Measurements from ENCODE around the gene SERP2. TPM values are rescaled to one million over a fixed set of nuclear protein-coding genes. Genes with fewer than 3 reads are reported as not detected.

SERP2 gene
- polyA plus RNA-seq, 2 of the 4 experiments (the other 2 are of a cell fraction): not detected

GRCh38 chr13:44389876-44390275 lies 16.3 kb downstream of the SERP2 start:
- CTCF ChIA-PET: no interaction called here
- H3K4me2 ChIP-seq: no peak overlapping the region
- no peak overlapping the region for H3K27ac ChIP-seq
- H3K9me3 ChIP-seq: no peaks in the 10 kb centered on the region
- no peaks in the 10 kb centered on the region for H3K4me1 ChIP-seq
- TF ChIP-seq POLR2A (IDR thresholded peaks at IDR 0.05; ENCODE audit: low read length) (no peak), FOSL2 (IDR thresholded peaks at IDR 0.05) (no peak), FOSL2 (CRISPR knock-in tag; IDR thresholded peaks at IDR 0.05) (no peak), SMC3 (IDR thresholded peaks at IDR 0.05) (no peak), HOXB5 (CRISPR knock-in tag; IDR thresholded peaks at IDR 0.05) (no peak), MAZ (IDR thresholded peaks at IDR 0.05; ENCODE audit: borderline replicate concordance, low read depth, low read length) (no peak), RNF2 (IDR thresholded peaks at IDR 0.05; ENCODE audit: borderline replicate concordance, low read depth) (no peak), HOXB13 (CRISPR knock-in tag; IDR thresholded peaks at IDR 0.05; ENCODE audit: low read depth) (no peak), JUNB (IDR thresholded peaks at IDR 0.05) (no peak), ZNF302 (CRISPR knock-in tag; IDR thresholded peaks at IDR 0.05) (no peak)
- TF ChIP-seq, protein P1, sequence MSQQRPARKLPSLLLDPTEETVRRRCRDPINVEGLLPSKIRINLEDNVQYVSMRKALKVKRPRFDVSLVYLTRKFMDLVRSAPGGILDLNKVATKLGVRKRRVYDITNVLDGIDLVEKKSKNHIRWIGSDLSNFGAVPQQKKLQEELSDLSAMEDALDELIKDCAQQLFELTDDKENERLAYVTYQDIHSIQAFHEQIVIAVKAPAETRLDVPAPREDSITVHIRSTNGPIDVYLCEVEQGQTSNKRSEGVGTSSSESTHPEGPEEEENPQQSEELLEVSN (IDR thresholded peaks at IDR 0.05; ENCODE audit: borderline replicate concordance, low read depth): no peak
- TF ChIP-seq, protein P2, sequence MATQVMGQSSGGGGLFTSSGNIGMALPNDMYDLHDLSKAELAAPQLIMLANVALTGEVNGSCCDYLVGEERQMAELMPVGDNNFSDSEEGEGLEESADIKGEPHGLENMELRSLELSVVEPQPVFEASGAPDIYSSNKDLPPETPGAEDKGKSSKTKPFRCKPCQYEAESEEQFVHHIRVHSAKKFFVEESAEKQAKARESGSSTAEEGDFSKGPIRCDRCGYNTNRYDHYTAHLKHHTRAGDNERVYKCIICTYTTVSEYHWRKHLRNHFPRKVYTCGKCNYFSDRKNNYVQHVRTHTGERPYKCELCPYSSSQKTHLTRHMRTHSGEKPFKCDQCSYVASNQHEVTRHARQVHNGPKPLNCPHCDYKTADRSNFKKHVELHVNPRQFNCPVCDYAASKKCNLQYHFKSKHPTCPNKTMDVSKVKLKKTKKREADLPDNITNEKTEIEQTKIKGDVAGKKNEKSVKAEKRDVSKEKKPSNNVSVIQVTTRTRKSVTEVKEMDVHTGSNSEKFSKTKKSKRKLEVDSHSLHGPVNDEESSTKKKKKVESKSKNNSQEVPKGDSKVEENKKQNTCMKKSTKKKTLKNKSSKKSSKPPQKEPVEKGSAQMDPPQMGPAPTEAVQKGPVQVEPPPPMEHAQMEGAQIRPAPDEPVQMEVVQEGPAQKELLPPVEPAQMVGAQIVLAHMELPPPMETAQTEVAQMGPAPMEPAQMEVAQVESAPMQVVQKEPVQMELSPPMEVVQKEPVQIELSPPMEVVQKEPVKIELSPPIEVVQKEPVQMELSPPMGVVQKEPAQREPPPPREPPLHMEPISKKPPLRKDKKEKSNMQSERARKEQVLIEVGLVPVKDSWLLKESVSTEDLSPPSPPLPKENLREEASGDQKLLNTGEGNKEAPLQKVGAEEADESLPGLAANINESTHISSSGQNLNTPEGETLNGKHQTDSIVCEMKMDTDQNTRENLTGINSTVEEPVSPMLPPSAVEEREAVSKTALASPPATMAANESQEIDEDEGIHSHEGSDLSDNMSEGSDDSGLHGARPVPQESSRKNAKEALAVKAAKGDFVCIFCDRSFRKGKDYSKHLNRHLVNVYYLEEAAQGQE (IDR thresholded peaks at IDR 0.05): no peak
- 83% methylated on average over 1 of the region's 1 CpG for WGBS (ENCODE audit: missing lambda C conversion rate)
- no peak overlapping the region for H3K4me3 ChIP-seq
- DNase-seq (ENCODE audit: low read depth in 1 of 2, low spot score in 1 of 2): no peak
- POLR2A ChIA-PET: no interaction called here
- no peak for FAIRE-seq
- no peak for ATAC-seq

- ChIA-PET POLR2A (no interaction called here), CTCF (no interaction called here)
- no peak for DNase-seq (ENCODE audit: low read depth in 1 of 2, low spot score in 1 of 2)
- Histone ChIP-seq H3K4me1 (no peaks in the 10 kb centered on the region), H3K27ac (no peak overlapping the region), H3K9me3 (no peaks in the 10 kb centered on the region), H3K4me3 (no peak overlapping the region), H3K4me2 (no peak overlapping the region)
- no peak for ATAC-seq
- TF ChIP-seq MAFK (IDR thresholded peaks at IDR 0.05; ENCODE audit: partially characterized antibody) (no peak), MAZ (IDR thresholded peaks at IDR 0.05; ENCODE audit: borderline replicate concordance, low read depth, low read length) (no peak), EP300 (IDR thresholded peaks at IDR 0.05) (no peak), KDM5A (IDR thresholded peaks at IDR 0.05) (no peak), RCOR1 (IDR thresholded peaks at IDR 0.05; ENCODE audit: low read depth, low read length) (no peak), ZNF302 (CRISPR knock-in tag; IDR thresholded peaks at IDR 0.05) (no peak), RAD21 (conservative IDR thresholded peaks at IDR 0.05 in 1 of 2, IDR thresholded peaks at IDR 0.05 in 1 of 2) (no peak), HOXB5 (CRISPR knock-in tag; IDR thresholded peaks at IDR 0.05) (no peak), RARB (CRISPR knock-in tag; IDR thresholded peaks at IDR 0.05) (no peak), NFE2L2 (conservative IDR thresholded peaks at IDR 0.05; ENCODE audit: low read length) (no peak), SREBF2 (IDR thresholded peaks at IDR 0.05) (no peak), POLR2A (IDR thresholded peaks at IDR 0.05; ENCODE audit: low read length) (no peak), TFCP2L1 (CRISPR knock-in tag; IDR thresholded peaks at IDR 0.05) (no peak)
- TF ChIP-seq, protein P3, sequence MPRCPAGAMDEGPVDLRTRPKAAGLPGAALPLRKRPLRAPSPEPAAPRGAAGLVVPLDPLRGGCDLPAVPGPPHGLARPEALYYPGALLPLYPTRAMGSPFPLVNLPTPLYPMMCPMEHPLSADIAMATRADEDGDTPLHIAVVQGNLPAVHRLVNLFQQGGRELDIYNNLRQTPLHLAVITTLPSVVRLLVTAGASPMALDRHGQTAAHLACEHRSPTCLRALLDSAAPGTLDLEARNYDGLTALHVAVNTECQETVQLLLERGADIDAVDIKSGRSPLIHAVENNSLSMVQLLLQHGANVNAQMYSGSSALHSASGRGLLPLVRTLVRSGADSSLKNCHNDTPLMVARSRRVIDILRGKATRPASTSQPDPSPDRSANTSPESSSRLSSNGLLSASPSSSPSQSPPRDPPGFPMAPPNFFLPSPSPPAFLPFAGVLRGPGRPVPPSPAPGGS (IDR thresholded peaks at IDR 0.05): no peak
- TF ChIP-seq, protein P4, sequence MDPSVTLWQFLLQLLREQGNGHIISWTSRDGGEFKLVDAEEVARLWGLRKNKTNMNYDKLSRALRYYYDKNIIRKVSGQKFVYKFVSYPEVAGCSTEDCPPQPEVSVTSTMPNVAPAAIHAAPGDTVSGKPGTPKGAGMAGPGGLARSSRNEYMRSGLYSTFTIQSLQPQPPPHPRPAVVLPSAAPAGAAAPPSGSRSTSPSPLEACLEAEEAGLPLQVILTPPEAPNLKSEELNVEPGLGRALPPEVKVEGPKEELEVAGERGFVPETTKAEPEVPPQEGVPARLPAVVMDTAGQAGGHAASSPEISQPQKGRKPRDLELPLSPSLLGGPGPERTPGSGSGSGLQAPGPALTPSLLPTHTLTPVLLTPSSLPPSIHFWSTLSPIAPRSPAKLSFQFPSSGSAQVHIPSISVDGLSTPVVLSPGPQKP (IDR thresholded peaks at IDR 0.05; ENCODE audit: low read depth, low read length): no peak
- no peak for FAIRE-seq
- WGBS (ENCODE audit: missing lambda C conversion rate): 68% methylated on average over 8 of the region's 8 CpGs
Observed at GRCh38 chr13:44393391-44393790, 19.8 kb downstream of the SERP2 start.

All from A549 (cell line).